SK-N-SH (cell line): ENCODE measurements around the gene CPN2.

Source experiments
- CHD2 ChIP-seq: fragments of 150-350 bp; IDR thresholded peaks from 2 replicates; pipeline ENCODE4 v1.6.1; 2018; ENCODE audit warnings: low read length; ENCODE audit not compliant: partially characterized antibody
- CTCF ChIP-seq: fragments of 200-600 bp; sonication (generic); IDR thresholded peaks from 2 replicates; pipeline ENCODE4 v1.6.1; 2017; ENCODE audit warnings: antibody characterized with exemption, mild to moderate bottlenecking, moderate library complexity
- EP300 ChIP-seq, 2 experiments: IDR thresholded peaks; 2 replicates each; pipeline versions ENCODE4 v1.4.0 to v1.6.1; 2012; ENCODE audit warnings: borderline replicate concordance in 1 of 2, low read depth in 1 of 2, low read length in 1 of 2
- EZH2phosphoT487 ChIP-seq: fragments of 200-600 bp; sonication (generic); IDR thresholded peaks from 2 replicates; pipeline ENCODE4 v1.6.1; 2017; ENCODE audit warnings: low read depth, mixed run types, mild to moderate bottlenecking, antibody characterized with exemption, moderate library complexity, borderline replicate concordance
- FOXM1 ChIP-seq: IDR thresholded peaks from 2 replicates; pipeline ENCODE4 v1.4.0; 2012; ENCODE audit warnings: low read depth, mild to moderate bottlenecking
- MXI1 ChIP-seq: IDR thresholded peaks from 2 replicates; pipeline ENCODE4 v1.6.1; 2012; ENCODE audit warnings: mild to moderate bottlenecking, low read depth, low read length, improper control_type of control experiment
- RAD21 ChIP-seq: IDR thresholded peaks from 2 replicates; pipeline ENCODE4 v1.6.1; 2012; ENCODE audit warnings: mild to moderate bottlenecking, low read length
- RFX5 ChIP-seq: IDR thresholded peaks from 2 replicates; pipeline ENCODE4 v1.6.1; 2012; ENCODE audit warnings: mild to moderate bottlenecking, improper control_type of control experiment, low read length
- TAF1 ChIP-seq: IDR thresholded peaks from 2 replicates; pipeline ENCODE4 v1.6.1; 2012; ENCODE audit warnings: low read depth, mild to moderate bottlenecking, low read length, moderate library complexity, borderline replicate concordance
- TEAD4 ChIP-seq: IDR thresholded peaks from 2 replicates; pipeline ENCODE4 v1.4.0; 2012; ENCODE audit warnings: mild to moderate bottlenecking, borderline replicate concordance; ENCODE audit not compliant: insufficient read depth
- YY1 ChIP-seq: IDR thresholded peaks from 2 replicates; pipeline ENCODE4 v1.4.0; 2012; ENCODE audit warnings: low read depth, mild to moderate bottlenecking
- TF ChIP-seq, protein P1 (sequence below): IDR thresholded peaks from 2 replicates; pipeline ENCODE4 v1.6.1; 2012; ENCODE audit warnings: mild to moderate bottlenecking, low read depth, low read length, moderate library complexity
- TF ChIP-seq, protein P2 (sequence below): IDR thresholded peaks from 2 replicates; pipeline ENCODE4 v1.4.0; 2012; ENCODE audit warnings: low read depth

DNA sequence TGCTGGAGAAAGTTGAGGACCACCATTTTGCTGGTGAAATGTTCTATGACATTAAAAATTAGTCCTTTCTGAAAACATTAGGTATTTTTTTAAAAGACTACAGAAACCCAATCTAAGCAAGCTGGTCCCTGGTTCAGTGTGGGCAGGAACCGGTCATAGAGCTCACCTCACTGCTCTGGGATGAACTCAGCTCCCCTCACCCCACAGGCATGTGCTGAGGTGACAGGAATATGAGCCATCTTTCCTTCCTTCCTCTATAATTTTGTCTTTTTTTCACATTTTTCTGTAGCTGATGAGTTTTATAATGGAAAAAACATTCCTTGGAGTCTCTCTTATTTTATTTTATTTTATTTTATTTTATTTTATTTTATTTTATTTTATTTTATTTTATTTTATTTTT, 26.6 kb upstream of the CPN2 start:
- no peak for TF ChIP-seq CTCF
- TF ChIP-seq EP300 (IDR thresholded peaks at IDR 0.05; ENCODE audit: borderline replicate concordance in 1 of 2, low read depth in 1 of 2, low read length in 1 of 2): no peak
- TF ChIP-seq RAD21: no peak
- TF ChIP-seq, protein P1, sequence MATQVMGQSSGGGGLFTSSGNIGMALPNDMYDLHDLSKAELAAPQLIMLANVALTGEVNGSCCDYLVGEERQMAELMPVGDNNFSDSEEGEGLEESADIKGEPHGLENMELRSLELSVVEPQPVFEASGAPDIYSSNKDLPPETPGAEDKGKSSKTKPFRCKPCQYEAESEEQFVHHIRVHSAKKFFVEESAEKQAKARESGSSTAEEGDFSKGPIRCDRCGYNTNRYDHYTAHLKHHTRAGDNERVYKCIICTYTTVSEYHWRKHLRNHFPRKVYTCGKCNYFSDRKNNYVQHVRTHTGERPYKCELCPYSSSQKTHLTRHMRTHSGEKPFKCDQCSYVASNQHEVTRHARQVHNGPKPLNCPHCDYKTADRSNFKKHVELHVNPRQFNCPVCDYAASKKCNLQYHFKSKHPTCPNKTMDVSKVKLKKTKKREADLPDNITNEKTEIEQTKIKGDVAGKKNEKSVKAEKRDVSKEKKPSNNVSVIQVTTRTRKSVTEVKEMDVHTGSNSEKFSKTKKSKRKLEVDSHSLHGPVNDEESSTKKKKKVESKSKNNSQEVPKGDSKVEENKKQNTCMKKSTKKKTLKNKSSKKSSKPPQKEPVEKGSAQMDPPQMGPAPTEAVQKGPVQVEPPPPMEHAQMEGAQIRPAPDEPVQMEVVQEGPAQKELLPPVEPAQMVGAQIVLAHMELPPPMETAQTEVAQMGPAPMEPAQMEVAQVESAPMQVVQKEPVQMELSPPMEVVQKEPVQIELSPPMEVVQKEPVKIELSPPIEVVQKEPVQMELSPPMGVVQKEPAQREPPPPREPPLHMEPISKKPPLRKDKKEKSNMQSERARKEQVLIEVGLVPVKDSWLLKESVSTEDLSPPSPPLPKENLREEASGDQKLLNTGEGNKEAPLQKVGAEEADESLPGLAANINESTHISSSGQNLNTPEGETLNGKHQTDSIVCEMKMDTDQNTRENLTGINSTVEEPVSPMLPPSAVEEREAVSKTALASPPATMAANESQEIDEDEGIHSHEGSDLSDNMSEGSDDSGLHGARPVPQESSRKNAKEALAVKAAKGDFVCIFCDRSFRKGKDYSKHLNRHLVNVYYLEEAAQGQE: no peak
- no peak for TF ChIP-seq CHD2
- TF ChIP-seq, protein P2, sequence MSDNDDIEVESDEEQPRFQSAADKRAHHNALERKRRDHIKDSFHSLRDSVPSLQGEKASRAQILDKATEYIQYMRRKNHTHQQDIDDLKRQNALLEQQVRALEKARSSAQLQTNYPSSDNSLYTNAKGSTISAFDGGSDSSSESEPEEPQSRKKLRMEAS: no peak
- no peak for TF ChIP-seq EZH2phosphoT487
- TF ChIP-seq MXI1: no peak
- TF ChIP-seq TEAD4: no peak
- TF ChIP-seq YY1: no peak
- no peak for TF ChIP-seq TAF1
- TF ChIP-seq RFX5: no peak
- TF ChIP-seq FOXM1: no peak
